ENCODE results near the gene DDI2.

Gene DDI2

GRCh38 chr1:15701784-15702183 is 84.5 kb downstream of the DDI2 start:
- TF ChIP-seq CTCF (IDR thresholded peaks at IDR 0.05; ENCODE audit: low read depth, low read length) = no peak
- H3K4me3 ChIP-seq (ENCODE audit: low read depth, low read length) = no peak overlapping the region
- no peak for DNase-seq (ENCODE audit: low read depth, low spot score)
- in situ Hi-C loops (cut with HindIII; ENCODE audit: low sequenced_read_pairs) = no loop called here

- in situ Hi-C loops (cut with HindIII; ENCODE audit: low sequenced_read_pairs) = no loop called here
- TF ChIP-seq CTCF (IDR thresholded peaks at IDR 0.05; ENCODE audit: low read depth, low read length) = peak; percentile 30
- DNase-seq (ENCODE audit: low read depth, low spot score) = no peak
- no peak overlapping the region for H3K4me3 ChIP-seq (ENCODE audit: low read depth, low read length)
Observed at GRCh38 chr1:15702722-15703550, 85.7 kb downstream of the DDI2 start.

GRCh38 chr1:15703562-15703961 is 86.3 kb downstream of the DDI2 start:
- no peak overlapping the region for H3K4me3 ChIP-seq (ENCODE audit: low read depth, low read length)
- TF ChIP-seq CTCF (IDR thresholded peaks at IDR 0.05; ENCODE audit: low read depth, low read length) = no peak
- peak; percentile 87 for DNase-seq (ENCODE audit: low read depth, low spot score)
- in situ Hi-C loops (cut with HindIII; ENCODE audit: low sequenced_read_pairs) = no loop called here

GRCh38 chr1:15704526-15705183 is 87.4 kb downstream of the DDI2 start:
- no peak for DNase-seq (ENCODE audit: low read depth, low spot score)
- H3K4me3 ChIP-seq (ENCODE audit: low read depth, low read length) = no peak overlapping the region
- in situ Hi-C loops (cut with HindIII; ENCODE audit: low sequenced_read_pairs) = no loop called here
- TF ChIP-seq CTCF (IDR thresholded peaks at IDR 0.05; ENCODE audit: low read depth, low read length) = no peak

- no peak for TF ChIP-seq CTCF (IDR thresholded peaks at IDR 0.05; ENCODE audit: low read depth, low read length)
- DNase-seq (ENCODE audit: low read depth, low spot score) = no peak
- in situ Hi-C loops (cut with HindIII; ENCODE audit: low sequenced_read_pairs) = no loop called here
- no peak overlapping the region for H3K4me3 ChIP-seq (ENCODE audit: low read depth, low read length)
Observed at GRCh38 chr1:15705184-15705566, 87.9 kb downstream of the DDI2 start.

- no peak for DNase-seq (ENCODE audit: low read depth, low spot score)
Observed at GRCh38 chr1:15706751-15707150, 89.5 kb downstream of the DDI2 start.

More at GRCh38 chr1:15706751-15707150, 89.5 kb downstream of the DDI2 start:
- no peak overlapping the region for H3K4me3 ChIP-seq (ENCODE audit: low read depth, low read length)
- in situ Hi-C loops (cut with HindIII; ENCODE audit: low sequenced_read_pairs) = no loop called here
- TF ChIP-seq CTCF (IDR thresholded peaks at IDR 0.05; ENCODE audit: low read depth, low read length) = no peak
